Stimulated activated CD8-positive, alpha-beta memory T cell treated with anti-CD3 and anti-CD28 coated beads, Interleukin-4, amount 100 ng/mL, for 4 hours (primary cell): Measurements from ENCODE around the gene NUP210L.
"Not testable (repeated sequence)": the region's sequence is repeated elsewhere in the genome, so short reads cannot be mapped to it uniquely, and the experiment has no call there.

Experiments
- DNase-seq, 2 donors: peaks; one replicate each; pipeline ENCODE4 v3.0.0-alpha.2; 2020; ENCODE audit warnings: low read depth in 2 of 2, low spot score in 1 of 2

The NUP210L gene

GRCh38 chr1:153995640-153996039 is 159.2 kb downstream of the NUP210L start:
- no peak for DNase-seq

- DNase-seq: no peak
These were observed 159.7 kb downstream of the NUP210L start for GRCh38 chr1:153995202-153995601.

GRCh38 chr1:153991806-153992205 is 163.1 kb downstream of the NUP210L start:
- DNase-seq: no peak

- DNase-seq: no peak
These were observed 163.7 kb downstream of the NUP210L start for GRCh38 chr1:153991151-153991630.

GRCh38 chr1:153990468-153991150 is 164.3 kb downstream of the NUP210L start, which contains the start of gene RPS27:
RPS27 (plus strand) TSS chr1:153990762; CDS start chr1:153990797, 35 bp downstream.
- peak; percentile 63 to 82 for DNase-seq

- no peak for DNase-seq
These were observed 167.3 kb downstream of the NUP210L start for GRCh38 chr1:153987621-153988020.

- no peak for DNase-seq
These were observed 168.7 kb downstream of the NUP210L start, which contains the start of gene RAB13 for GRCh38 chr1:153985941-153986761. RAB13 (minus strand) TSS chr1:153986339; CDS start chr1:153986236, 103 bp downstream.

GRCh38 chr1:153985341-153985912 is 169.4 kb downstream of the NUP210L start:
- DNase-seq: peak in 1 of 2 donors; percentile 49

- DNase-seq: no peak
These were observed 170.6 kb downstream of the NUP210L start for GRCh38 chr1:153984123-153984894.

GRCh38 chr1:153981735-153982134 is 173.1 kb downstream of the NUP210L start:
- DNase-seq: not testable (repeated sequence)

- DNase-seq: not testable (repeated sequence)
These were observed 175.8 kb downstream of the NUP210L start for GRCh38 chr1:153979091-153979490.

GRCh38 chr1:153978274-153978909 is 176.5 kb downstream of the NUP210L start:
- no peak for DNase-seq

- peak; percentile 68 to 70 for DNase-seq
These were observed 177.3 kb downstream of the NUP210L start, which contains the start of gene JTB for GRCh38 chr1:153977250-153978240. JTB (minus strand) TSS chr1:153977674; CDS start chr1:153977252, 422 bp downstream.

GRCh38 chr1:153976819-153977249 is 178.0 kb downstream of the NUP210L start:
- DNase-seq: no peak

- no peak for DNase-seq
These were observed 181.3 kb downstream of the NUP210L start for GRCh38 chr1:153973525-153973924.

- DNase-seq: no peak
These were observed 181.8 kb downstream of the NUP210L start for GRCh38 chr1:153973071-153973470.

GRCh38 chr1:153970346-153970745 is 184.5 kb downstream of the NUP210L start:
- no peak for DNase-seq

GRCh38 chr1:153968972-153969371 is 185.9 kb downstream of the NUP210L start:
- DNase-seq: no peak

GRCh38 chr1:153968408-153968807 is 186.5 kb downstream of the NUP210L start:
- no peak for DNase-seq
